Hepatocyte (in vitro differentiated cells): Measurements from ENCODE around the gene TXNRD1.

Experiments
- CTCF ChIP-seq: fragments of 200-600 bp; sonication (generic); IDR thresholded peaks from 2 replicates; pipeline ENCODE4 v1.5.1; 2016; ENCODE audit warnings: antibody characterized with exemption, mild to moderate bottlenecking; ENCODE audit not compliant: poor library complexity
- EZH2 ChIP-seq: fragments of 200-600 bp; sonication (generic); IDR thresholded peaks from 2 replicates; pipeline ENCODE4 v1.6.1; 2016; ENCODE audit warnings: antibody characterized with exemption, mild to moderate bottlenecking, borderline replicate concordance
- EZH2phosphoT487 ChIP-seq: fragments of 200-600 bp; sonication (generic); IDR thresholded peaks from one replicate; pipeline ENCODE4 v1.6.1; 2018; ENCODE audit warnings: antibody characterized with exemption, mild to moderate bottlenecking, low read depth, moderate library complexity; ENCODE audit not compliant: unreplicated experiment, severe bottlenecking

GRCh38 chr12:104344682-104345081 is 129.1 kb downstream of the TXNRD1 start:
- TF ChIP-seq EZH2phosphoT487, result no peak
- no peak for TF ChIP-seq CTCF
- TF ChIP-seq EZH2, result no peak
